Measurements from ENCODE around the gene MYO1B.

DNA sequence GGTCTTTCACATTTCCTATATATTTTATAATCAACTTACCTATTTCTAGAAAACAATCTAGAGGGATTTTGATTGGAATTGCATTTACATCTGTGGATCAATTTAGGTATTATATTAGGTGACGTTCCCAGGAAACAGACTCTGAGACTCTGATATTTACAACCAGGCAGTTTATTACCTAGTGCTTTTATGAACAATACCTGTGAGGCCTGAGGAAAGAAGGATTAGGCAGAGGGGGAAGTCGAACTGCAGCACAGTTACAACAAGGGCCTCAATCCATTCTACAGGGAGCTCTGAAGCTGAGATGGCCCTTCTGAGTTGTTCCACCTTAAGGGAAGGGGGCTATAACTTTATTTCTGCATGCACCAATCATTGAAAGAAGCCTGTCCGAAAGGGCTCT lies 206.9 kb downstream of the MYO1B start:
- TF ChIP-seq, protein P1, sequence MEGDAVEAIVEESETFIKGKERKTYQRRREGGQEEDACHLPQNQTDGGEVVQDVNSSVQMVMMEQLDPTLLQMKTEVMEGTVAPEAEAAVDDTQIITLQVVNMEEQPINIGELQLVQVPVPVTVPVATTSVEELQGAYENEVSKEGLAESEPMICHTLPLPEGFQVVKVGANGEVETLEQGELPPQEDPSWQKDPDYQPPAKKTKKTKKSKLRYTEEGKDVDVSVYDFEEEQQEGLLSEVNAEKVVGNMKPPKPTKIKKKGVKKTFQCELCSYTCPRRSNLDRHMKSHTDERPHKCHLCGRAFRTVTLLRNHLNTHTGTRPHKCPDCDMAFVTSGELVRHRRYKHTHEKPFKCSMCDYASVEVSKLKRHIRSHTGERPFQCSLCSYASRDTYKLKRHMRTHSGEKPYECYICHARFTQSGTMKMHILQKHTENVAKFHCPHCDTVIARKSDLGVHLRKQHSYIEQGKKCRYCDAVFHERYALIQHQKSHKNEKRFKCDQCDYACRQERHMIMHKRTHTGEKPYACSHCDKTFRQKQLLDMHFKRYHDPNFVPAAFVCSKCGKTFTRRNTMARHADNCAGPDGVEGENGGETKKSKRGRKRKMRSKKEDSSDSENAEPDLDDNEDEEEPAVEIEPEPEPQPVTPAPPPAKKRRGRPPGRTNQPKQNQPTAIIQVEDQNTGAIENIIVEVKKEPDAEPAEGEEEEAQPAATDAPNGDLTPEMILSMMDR (conservative IDR thresholded peaks at IDR 0.05 in 1 of 2, IDR thresholded peaks at IDR 0.05 in 1 of 2; ENCODE audit: low read depth in 1 of 2, low read length in 2 of 2): no peak
- no peak for TF ChIP-seq EZH2 (IDR thresholded peaks at IDR 0.05; ENCODE audit: low read length, missing control alignments)

All from fibroblast of lung (primary cell).